Measurements from ENCODE around the gene MAN1C1. TPM values are rescaled to one million over a fixed set of nuclear protein-coding genes. Genes with fewer than 3 reads are reported as not detected.

Gene MAN1C1
- total and polyA plus RNA-seq, 9 of the 15 experiments (the other 6 are each of a cell fraction or from before 2014, with no cell fraction given), result 0.04 to 0.44 (median 0.10) TPM; not detected in 3

GRCh38 chr1:25820247-25821111 lies 203.9 kb downstream of the MAN1C1 start (continued):
- TF ChIP-seq E4F1 (CRISPR knock-in tag; IDR thresholded peaks at IDR 0.05; ENCODE audit: borderline replicate concordance), result no peak
- no peak for TF ChIP-seq DNMT1 (IDR thresholded peaks at IDR 0.05)
- TF ChIP-seq FOXP1 (CRISPR knock-in tag; IDR thresholded peaks at IDR 0.05), result peak; percentile 59; the same call in 1 of the 2 replicates
- TF ChIP-seq CTBP1 (IDR thresholded peaks at IDR 0.05; ENCODE audit: borderline replicate concordance), result peak; percentile 59; the same call in 1 of the 2 replicates
- no peak for TF ChIP-seq CHCHD3 (CRISPR knock-in tag; IDR thresholded peaks at IDR 0.05)
- peak; percentile 13; the same call in 1 of the 2 replicates for TF ChIP-seq ZNF511 (CRISPR knock-in tag; IDR thresholded peaks at IDR 0.05)
- no peak for TF ChIP-seq SMARCA4 (IDR thresholded peaks at IDR 0.05)
- TF ChIP-seq ZNF586 (CRISPR knock-in tag; conservative IDR thresholded peaks at IDR 0.05), result no peak
- no peak for TF ChIP-seq TCF3 (CRISPR knock-in tag; IDR thresholded peaks at IDR 0.05)
- no peak for TF ChIP-seq FOXK2 (conservative IDR thresholded peaks at IDR 0.05 in 1 of 2, IDR thresholded peaks at IDR 0.05 in 1 of 2; ENCODE audit: low read depth in 2 of 2)
- no peak for TF ChIP-seq KDM2B (CRISPR knock-in tag; IDR thresholded peaks at IDR 0.05)
- TF ChIP-seq ZNF830 (CRISPR knock-in tag; IDR thresholded peaks at IDR 0.05), result 0 out of 2 replicates have a peak, but pooled peaks have one; percentile 52
- no peak for TF ChIP-seq RUNX1 (IDR thresholded peaks at IDR 0.05; ENCODE audit: low read depth)
- TF ChIP-seq MTA2 (IDR thresholded peaks at IDR 0.05; ENCODE audit: low read depth), result no peak
- TF ChIP-seq SPI1 (IDR thresholded peaks at IDR 0.05; ENCODE audit: borderline replicate concordance, low read depth, low read length), result peak; percentile 67; the same call in 1 of the 2 replicates
- TF ChIP-seq HDAC1 (IDR thresholded peaks at IDR 0.05), result peak in 1 of 2 experiments; percentile 80; a peak in 2 of 4 replicates
- peak; percentile 71; the same call in 1 of the 2 replicates for TF ChIP-seq SUPT5H (IDR thresholded peaks at IDR 0.05)
- no peak for TF ChIP-seq HIVEP1 (CRISPR knock-in tag; IDR thresholded peaks at IDR 0.05)
- no peak for TF ChIP-seq SMARCB1 (IDR thresholded peaks at IDR 0.05; ENCODE audit: insufficient read length, low read depth)
- no peak for TF ChIP-seq ZZZ3 (IDR thresholded peaks at IDR 0.05)
- TF ChIP-seq NFE2L1 (tag; IDR thresholded peaks at IDR 0.05; ENCODE audit: borderline replicate concordance, low read depth), result no peak
- no peak for TF ChIP-seq ZNF655 (CRISPR knock-in tag; IDR thresholded peaks at IDR 0.05)
- TF ChIP-seq TBP (optimal IDR thresholded peaks at IDR 0.05; ENCODE audit: low read depth, low read length), result peak; percentile 44
- TF ChIP-seq TAF1 (IDR thresholded peaks at IDR 0.05; ENCODE audit: control insufficient read depth, extremely low read depth, insufficient read depth, low read length, severe bottlenecking), result peak; percentile 73
